ENCODE data around the gene ANKLE1.

- TF ChIP-seq, protein P1, sequence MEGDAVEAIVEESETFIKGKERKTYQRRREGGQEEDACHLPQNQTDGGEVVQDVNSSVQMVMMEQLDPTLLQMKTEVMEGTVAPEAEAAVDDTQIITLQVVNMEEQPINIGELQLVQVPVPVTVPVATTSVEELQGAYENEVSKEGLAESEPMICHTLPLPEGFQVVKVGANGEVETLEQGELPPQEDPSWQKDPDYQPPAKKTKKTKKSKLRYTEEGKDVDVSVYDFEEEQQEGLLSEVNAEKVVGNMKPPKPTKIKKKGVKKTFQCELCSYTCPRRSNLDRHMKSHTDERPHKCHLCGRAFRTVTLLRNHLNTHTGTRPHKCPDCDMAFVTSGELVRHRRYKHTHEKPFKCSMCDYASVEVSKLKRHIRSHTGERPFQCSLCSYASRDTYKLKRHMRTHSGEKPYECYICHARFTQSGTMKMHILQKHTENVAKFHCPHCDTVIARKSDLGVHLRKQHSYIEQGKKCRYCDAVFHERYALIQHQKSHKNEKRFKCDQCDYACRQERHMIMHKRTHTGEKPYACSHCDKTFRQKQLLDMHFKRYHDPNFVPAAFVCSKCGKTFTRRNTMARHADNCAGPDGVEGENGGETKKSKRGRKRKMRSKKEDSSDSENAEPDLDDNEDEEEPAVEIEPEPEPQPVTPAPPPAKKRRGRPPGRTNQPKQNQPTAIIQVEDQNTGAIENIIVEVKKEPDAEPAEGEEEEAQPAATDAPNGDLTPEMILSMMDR (IDR thresholded peaks at IDR 0.05; ENCODE audit: poor library complexity), result no peak
- TF ChIP-seq EZH2 (IDR thresholded peaks at IDR 0.05; ENCODE audit: borderline replicate concordance) (no peak), EZH2phosphoT487 (IDR thresholded peaks at IDR 0.05; ENCODE audit: low read depth, severe bottlenecking, unreplicated experiment) (no peak)
Measured at GRCh38 chr19:17306285-17306714, 24.6 kb downstream of the ANKLE1 start.

All from hepatocyte (in vitro differentiated cells).